Middle frontal gyrus (tissue), 1 donor: ENCODE measurements around the gene SIGLEC14.
A peak's percentile ranks its signal among the peaks of the same experiment; 100 is the strongest.

Experiments
- DNase-seq: peaks from one replicate; pipeline ENCODE4 v3.0.0-alpha.2; 2015; ENCODE audit warnings: low spot score; ENCODE audit errors: extremely low spot score

The SIGLEC14 gene

DNA sequence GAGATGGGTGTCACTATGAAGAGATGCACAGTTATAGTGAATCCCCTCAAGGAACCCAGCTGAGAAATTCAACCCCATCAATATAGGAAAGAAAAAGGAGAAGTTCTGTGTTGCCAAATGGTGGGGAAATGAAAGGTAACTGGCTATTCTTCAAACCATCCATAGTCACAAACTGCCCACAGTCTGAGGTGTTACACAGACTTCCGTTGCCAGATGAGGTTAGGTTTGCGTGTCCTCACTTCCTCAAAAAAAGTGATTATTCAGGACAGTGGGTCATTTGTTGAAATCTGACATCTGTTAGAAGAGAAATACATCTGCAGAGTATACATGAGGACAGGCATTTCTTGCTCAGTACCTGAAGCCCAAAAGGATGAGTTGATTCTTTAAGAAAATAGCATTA, 25.4 kb downstream of the SIGLEC14 start:
- DNase-seq, result no peak

DNA sequence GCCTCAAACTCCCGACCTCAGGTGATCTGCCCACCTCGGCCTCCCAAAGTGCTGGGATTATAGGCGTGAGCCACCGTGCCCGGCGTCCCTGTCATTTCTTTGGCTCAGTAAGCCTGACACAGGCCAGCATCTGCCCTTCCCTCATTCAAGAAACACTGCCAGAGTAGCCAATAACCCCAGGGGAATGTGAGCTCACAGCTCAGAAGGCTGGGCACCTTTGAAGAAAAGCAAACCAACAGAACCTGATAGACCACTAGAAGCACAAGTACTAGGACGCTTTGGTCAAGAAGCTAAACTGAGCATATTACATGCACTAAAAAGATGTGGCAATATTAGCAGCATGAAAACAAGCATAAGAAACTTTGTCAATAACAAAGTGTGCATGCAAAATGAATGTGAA, 30.6 kb downstream of the SIGLEC14 start:
- DNase-seq, result no peak

DNA sequence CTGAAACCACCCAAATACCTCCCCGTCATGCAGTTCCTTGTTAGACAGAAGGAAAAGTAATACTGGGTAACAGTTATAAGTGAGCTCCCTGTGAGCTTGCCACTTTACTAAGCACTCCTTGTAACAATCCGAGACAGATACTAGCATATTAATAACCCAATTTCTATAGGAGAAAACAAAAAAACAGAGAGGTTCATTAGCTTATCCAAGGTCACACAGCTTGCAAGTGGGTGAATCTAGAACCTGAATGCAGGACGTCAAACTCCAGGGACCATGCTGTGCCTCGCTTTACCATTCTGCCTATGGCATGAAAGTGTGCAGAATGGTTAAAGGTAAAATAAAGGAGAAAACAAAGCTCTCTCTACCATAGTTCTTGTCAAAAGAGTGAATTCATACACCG, 31.8 kb downstream of the SIGLEC14 start:
- no peak for DNase-seq

DNA sequence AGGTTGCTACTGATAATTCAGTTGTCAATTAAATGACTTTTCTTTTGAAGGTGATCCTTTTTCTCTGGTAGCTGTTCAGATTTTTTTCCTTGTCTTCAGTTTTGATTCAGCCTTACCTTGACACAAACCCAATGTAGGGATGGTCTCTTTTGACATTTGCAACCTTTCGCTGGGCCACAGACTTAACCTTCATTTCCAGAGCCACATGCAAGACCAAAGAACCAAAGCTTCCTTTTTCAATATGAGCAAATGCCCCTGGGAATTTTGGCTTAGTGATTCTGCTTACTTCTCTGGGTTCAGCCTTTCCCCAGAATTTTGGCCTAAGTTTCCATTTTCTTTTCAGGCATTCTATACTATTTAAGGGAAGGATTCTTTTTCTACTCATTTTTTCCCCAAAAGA, 36.0 kb downstream of the SIGLEC14 start:
- no peak for DNase-seq

DNA sequence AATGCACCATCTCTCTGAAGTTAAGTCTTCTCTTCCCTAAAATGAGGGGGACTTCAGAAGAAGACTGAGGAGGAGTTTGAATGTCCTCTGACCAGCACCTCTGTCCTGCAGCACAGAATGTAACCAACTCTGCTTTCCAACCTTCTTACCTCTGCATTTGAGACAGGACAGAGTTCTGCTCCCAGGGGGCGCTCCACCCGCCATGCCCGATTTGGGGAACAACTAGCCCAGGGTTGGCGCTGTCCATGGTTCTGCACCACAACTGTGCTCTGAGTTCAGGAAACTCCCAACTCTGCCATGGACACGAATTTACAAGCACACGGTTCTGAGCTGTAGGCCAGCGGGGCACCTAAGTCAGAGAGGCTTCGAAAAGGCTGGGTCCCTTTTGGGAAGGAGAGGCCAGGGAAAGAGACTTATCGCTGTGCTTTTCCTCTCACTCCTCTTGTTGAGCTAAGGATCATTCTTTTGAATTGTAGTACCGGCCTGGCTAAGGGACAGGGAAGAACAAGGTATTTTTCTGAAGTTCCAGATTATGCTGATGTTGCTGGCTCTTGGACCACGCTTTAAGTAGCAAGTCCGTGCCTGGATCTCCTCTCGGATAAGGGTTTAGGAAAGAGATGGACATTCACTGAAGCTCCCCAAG, 38.6 kb downstream of the SIGLEC14 start:
- no peak for DNase-seq

DNA sequence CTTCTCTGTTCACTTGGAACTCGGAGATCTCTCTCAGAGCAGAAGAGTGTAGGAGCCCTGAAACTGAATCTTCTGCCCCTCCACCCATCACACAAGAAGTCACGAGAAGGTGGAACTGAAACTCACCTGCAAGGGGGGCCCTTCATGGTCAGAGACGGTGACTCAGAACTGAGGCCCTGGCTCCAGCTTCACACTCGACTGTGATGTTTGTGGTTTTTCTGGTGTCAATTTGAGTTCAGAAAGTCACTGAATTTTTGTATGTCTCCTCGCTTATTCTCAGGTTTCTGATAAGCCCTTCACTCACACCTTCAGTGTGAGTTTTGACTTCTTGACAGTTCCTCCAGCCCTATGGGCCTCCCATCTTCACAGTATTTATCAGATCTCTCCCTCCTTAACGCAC, 39.5 kb downstream of the SIGLEC14 start:
- no peak for DNase-seq

DNA sequence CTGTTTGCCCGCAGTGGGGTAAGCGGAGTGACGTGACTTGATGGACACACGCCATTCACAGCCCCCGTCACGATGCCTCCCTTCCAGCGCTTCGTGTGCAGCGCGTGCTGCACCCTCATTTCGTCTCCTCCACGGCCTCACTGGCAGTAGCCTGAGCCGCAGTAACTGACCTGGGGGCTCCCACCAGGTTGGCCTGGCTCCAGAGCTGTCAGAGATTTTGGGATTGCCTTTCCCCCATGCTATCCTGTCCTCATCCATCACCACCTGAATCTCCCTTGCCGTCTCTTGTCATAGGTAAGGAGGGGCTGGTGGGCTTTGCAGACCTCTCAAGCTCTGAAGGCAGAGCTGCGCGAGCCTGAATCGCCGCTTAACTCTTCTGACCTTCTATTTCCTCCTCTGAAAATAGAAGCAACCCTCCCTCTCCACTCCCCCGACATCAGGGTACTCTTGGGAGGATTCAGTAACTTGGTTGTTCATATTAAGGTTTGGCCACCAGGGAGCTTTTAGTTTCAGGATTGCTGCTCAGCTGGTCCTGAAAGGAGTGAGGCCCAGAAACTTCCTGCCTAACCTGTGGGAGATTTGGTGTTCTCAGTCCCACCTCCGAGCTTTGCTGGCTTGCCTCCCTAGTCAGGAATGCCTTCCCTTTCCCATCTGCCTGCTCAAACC, 44.3 kb downstream of the SIGLEC14 start:
- DNase-seq, result no peak

DNA sequence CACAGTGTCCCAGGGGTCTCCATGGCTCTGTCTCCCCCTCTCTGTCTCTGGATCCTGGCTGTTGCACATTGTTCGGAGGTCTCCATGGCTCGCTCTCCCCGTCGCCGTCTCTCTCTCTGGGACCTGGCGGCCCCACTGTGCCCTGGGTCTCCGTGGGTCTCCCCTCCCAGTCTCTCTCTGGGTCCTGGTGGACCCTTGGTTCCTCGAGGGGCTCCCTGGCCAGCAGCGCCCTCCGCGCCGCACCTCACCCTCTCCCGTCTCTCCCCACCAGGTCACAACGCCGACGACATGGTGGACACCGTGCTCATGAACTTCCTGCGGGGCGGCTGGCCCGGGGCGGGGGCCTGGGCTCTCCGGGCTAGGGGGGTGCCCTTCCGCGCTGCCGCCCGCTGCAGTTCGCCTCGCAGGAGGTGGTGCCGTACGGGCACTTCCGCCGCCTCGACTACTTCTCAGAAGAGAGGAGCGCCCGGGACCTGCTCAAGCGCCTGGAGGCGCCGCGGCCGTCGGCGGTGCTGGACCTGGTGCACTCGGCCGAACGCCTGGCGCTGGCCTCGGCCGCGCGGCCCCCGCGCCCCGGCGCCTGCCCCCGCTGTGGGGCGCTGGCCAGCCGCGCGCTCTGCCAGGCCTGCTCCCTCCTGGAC, 45.6 kb downstream of the SIGLEC14 start:
- no peak for DNase-seq

DNA sequence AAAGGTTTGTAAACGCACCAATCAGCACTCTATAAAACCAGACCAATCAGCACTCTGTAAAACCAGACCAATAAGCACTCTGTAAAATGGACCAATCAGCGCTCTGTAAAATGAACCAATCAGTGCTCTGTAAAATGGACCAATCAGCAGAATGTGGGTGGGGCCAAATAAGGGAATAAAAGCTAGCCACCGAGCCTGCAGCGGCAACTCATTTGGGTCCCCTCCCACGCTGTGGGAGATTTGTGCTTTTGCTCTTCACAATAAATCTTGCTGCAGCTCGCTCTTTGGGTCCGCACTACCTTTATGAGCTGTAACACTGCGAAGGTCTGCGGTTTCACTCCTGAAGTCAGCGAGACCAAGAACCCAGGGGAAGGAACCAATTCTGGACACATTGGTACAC, 47.5 kb downstream of the SIGLEC14 start:
- DNase-seq, result no peak

DNA sequence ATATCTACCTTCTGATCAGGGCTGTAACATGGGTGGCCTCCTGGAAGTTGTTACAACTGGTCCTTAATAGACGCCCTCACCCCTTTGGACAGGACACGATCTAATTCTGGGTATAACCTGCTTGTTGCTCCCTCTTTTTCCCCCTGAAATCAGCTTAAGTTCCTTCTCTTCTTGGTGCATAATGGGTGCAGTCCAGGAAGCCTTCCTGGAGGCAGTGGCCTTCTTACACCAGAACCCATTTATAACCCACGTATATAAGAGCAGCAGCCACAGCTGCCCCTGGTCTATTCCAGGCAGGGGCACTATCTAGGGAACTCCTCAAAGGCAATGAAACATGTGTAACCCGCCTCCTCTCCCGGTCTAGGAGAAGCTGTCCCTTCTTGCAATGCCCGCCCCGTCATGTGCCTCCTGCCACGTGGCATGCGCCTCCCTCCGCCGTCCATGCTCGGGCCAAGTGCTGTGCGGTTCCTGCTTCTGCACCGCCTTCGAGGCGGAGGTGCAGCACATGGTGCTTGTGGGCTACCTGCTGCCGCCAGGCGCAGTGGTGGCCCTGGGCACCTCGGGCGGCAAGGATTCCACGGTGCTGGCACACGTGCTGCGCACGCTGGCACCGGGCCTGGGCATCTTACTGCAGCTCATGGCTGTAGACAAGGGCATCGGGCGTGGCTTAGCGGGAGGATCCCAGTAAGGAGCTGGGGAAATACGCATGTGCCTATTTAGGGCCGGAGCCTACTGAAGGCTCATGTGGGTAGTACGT, 48.3 kb downstream of the SIGLEC14 start:
- no peak for DNase-seq

DNA sequence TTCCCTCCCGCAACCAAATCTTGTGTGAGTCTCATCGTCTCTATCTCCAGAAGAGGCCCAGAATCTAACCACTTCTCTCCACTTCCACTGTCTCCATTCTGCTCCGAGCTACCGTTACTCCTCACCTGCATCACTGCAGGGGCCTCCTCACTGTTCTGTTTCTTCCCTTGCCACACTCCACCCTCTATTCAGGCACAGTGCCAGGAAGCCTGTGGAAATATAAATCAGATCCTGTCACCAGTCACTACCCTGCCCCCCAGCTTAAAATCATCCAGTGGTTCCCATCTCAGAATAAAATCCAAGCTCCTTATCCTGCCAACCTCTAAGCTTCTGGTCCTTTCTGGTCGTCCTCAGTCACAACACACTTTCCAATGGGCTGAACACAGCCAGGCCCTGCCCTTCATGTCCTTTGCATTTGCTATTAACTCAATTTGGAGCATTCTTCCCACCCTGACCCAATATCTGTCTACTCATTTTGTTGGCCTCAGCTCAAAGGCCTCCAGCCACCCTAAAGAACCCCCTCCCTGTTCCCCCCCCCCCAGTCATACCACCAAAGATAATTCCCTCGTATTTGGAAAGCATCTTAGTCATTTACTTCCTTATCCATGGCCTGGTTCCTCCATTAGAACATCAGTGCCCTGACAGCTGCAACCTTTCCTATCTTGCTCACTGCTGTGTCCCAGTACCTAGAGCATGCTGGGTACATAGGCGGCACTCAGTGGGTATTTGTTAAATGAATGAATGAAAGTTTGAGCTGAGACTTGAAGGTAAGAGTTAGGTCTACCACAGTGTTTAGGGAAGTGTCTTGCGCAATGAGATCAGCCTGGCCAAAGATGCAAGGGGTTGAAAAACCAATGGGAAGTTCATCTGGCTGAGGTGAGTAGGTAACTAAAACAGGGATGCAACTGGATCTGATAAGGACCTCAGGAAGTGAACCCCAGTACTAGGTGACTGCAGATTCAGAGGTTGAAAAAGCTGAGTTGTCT, 51.1 kb downstream of the SIGLEC14 start:
- DNase-seq, result no peak

DNA sequence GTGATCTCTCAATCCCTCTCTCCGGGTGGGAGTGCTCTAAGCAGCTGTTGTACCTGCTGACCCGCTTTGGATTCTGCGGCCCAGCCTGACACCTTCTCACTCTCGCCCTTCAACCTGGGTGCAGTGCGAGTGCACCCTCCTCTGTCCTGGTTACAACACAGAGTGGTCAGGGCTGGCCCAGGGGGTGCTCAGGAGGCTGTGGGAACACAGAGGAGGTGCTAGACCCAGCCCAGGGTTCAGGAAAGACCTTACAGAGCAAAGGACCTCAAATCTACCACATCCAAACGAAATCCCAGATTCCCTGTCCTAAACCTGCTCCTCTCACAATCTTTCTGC, 51.9 kb downstream of the SIGLEC14 start:
- DNase-seq, result no peak

DNA sequence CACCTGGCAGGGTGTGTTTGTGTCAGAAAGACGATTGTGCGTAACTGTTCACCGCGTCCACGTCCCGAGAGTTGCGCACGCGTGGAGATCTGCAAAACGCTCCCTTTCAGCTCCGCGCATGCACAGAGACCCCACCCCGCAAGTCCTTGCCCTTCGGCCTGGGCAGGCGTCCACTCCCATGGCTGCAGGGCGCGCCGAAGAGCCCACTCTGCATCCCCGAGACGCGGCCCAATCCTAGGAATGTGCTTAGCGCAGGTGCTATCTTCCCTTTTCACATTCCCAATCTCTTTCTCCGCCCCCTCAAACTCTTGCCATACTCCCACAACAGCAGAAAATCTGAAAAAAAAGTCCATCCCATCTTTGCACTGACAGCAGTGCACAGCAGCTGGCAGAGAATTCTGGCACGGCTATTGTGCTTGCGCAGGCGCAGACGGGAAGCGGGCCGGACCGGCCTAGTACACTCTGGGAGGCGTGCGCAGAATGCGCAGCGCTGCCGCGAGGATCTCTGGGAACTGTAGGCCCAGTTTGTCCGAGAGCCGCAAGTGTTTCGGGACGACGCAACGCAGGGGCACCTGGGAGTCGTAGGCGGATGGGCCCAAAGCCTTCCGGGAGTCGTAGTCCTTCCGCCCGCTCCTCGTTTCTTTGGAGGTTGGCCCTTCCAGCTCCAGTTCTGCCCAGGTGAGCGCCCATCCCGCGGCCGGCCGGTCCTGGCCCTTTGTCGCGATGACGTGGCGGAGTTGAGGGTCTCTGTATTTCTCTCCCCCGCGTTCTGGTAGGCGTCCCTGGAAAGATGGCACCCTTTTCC, 52.5 kb downstream of the SIGLEC14 start:
- DNase-seq, result peak; percentile 99

DNA sequence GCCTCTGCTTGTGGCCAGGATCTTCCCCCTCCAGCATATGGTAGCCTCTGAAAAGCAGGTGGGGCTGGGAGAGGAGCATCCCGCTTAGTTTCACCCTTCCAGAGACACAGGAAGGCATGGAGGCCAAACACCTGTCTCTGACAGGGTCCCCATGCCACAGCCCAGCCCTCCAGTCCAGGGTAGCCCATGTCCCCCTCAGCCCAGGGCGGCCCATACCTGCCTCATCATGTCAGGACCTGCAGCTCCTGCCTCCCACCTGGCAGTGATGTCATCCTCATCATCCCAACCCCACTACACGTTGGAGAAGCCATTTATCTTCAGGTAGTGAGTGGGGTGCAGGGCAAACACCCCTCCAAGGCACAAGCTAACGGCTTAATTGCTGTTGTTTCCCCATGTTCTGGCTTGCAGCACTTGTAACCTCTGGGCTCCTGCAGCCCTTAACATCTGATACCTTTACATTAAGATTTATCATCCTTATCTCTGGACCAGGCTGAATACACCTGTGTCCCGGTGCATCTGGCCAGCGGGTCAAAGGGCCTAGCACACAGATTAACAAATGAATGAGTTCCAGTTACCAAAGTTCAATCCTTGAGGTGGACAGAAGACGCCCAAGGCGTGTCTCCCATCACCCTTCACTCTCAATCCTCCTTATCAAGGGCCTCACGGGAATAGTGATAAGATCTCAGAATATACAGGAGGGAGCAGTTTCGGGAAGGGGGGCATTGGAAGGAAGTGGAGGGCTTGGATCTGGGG, 53.3 kb downstream of the SIGLEC14 start:
- DNase-seq, result no peak
